HG02970 (cell line): ENCODE measurements around the gene CAMSAP2.

Experiments
- ATAC-seq: cut with Tn5 transposase; IDR thresholded peaks from one replicate; pipeline ENCODE4 v1.9.1; 2021; ENCODE audit warnings: mild to moderate bottlenecking, moderate library complexity, moderate number of reproducible peaks; ENCODE audit not compliant: unreplicated experiment, low FRiP score

Gene CAMSAP2

GRCh38 chr1:200838676-200839445 is 100.2 kb downstream of the CAMSAP2 start:
- ATAC-seq = no peak

GRCh38 chr1:200845360-200845759 is 106.7 kb downstream of the CAMSAP2 start:
- no peak for ATAC-seq

- no peak for ATAC-seq
Observed at GRCh38 chr1:200846398-200846797, 107.7 kb downstream of the CAMSAP2 start.

- ATAC-seq = no peak
Observed at GRCh38 chr1:200849430-200849829, 110.7 kb downstream of the CAMSAP2 start.

- no peak for ATAC-seq
Observed at GRCh38 chr1:200850554-200850953, 111.9 kb downstream of the CAMSAP2 start.

- no peak for ATAC-seq
Observed at GRCh38 chr1:200856716-200857357, 118.1 kb downstream of the CAMSAP2 start.

- no peak for ATAC-seq
Observed at GRCh38 chr1:200857804-200858203, 119.1 kb downstream of the CAMSAP2 start.

- no peak for ATAC-seq
Observed at GRCh38 chr1:200861937-200862647, 123.4 kb downstream of the CAMSAP2 start.

GRCh38 chr1:200862713-200863415 is 124.2 kb downstream of the CAMSAP2 start:
- no peak for ATAC-seq

- ATAC-seq = no peak
Observed at GRCh38 chr1:200866116-200866515, 127.4 kb downstream of the CAMSAP2 start.

- ATAC-seq = peak; percentile 68
Observed at GRCh38 chr1:200866521-200866920, 127.8 kb downstream of the CAMSAP2 start.

GRCh38 chr1:200867018-200867811 is 128.5 kb downstream of the CAMSAP2 start:
- no peak for ATAC-seq

- no peak for ATAC-seq
Observed at GRCh38 chr1:200869376-200869752, 130.7 kb downstream of the CAMSAP2 start.

- ATAC-seq = no peak
Observed at GRCh38 chr1:200869753-200870391, 131.2 kb downstream of the CAMSAP2 start.

- no peak for ATAC-seq
Observed at GRCh38 chr1:200872446-200873115, 133.9 kb downstream of the CAMSAP2 start, which contains the start of gene GPR25. Gene GPR25, plus strand, starts transcription at chr1:200872981. Its CDS starts 57 bp downstream, at chr1:200873038.

- no peak for ATAC-seq
Observed at GRCh38 chr1:200873116-200873670, 134.5 kb downstream of the CAMSAP2 start.

- ATAC-seq = no peak
Observed at GRCh38 chr1:200873671-200874397, 135.1 kb downstream of the CAMSAP2 start.

GRCh38 chr1:200874694-200875093 is 136.0 kb downstream of the CAMSAP2 start:
- no peak for ATAC-seq
